Urinary bladder (tissue), 4 donors: ENCODE measurements around the gene TDP2. TPM values are rescaled to one million over a fixed set of nuclear protein-coding genes. Genes with fewer than 3 reads are reported as not detected.
"Not testable (repeated sequence)": the region's sequence is repeated elsewhere in the genome, so short reads cannot be mapped to it uniquely, and the experiment has no call there.

Source experiments
- DNase-seq: peaks from one replicate; pipeline ENCODE4 v3.0.0-alpha.2; 2015; ENCODE audit errors: extremely low spot score
- H3K27ac ChIP-seq: one replicate; pipeline ENCODE4 v1.5.1; 2013; ENCODE audit warnings: low read depth, mild to moderate bottlenecking, moderate library complexity
- H3K36me3 ChIP-seq: one replicate; pipeline ENCODE4 v1.6.1; 2013; ENCODE audit warnings: mild to moderate bottlenecking, moderate library complexity; ENCODE audit not compliant: insufficient read depth
- H3K4me1 ChIP-seq: one replicate; pipeline ENCODE4 v1.6.1; 2013; ENCODE audit warnings: mild to moderate bottlenecking, moderate library complexity; ENCODE audit not compliant: insufficient read depth
- H3K4me3 ChIP-seq: one replicate; pipeline ENCODE4 v1.5.1; 2013; ENCODE audit warnings: low read depth, low read length
- WGBS: extraction: QIAGEN DNeasy Blood & Tissue Kit; methylation state at CpG from one replicate; pipeline ENCODE4 v1.1.7; 2013; 5-methylcytosine and 5-hydroxymethylcytosine counted together
- polyA plus RNA-seq: library from polyadenylated mRNA; stranded (reverse); fragments of 200-250 nt; gene quantifications from one replicate; pipeline ENCODE4 v1.2.3, GENCODE V29; 2013
- total RNA-seq: library from RNA; depleted of rRNA; stranded (reverse); fragments of >200 nt; gene quantifications from one replicate; pipeline ENCODE4 v1.2.3, GENCODE V29; 2014
- donor health status: healthy with polysubstance abuse.
- donor health status: healthy.

TDP2 gene
- total and polyA plus RNA-seq, 2 donors, result 29.7 to 42.2 TPM

- 90% methylated on average over 2 of the region's 2 CpGs for WGBS
- Histone ChIP-seq H3K4me1 (no peaks in the 10 kb centered on the region), H3K27ac (no peak overlapping the region), H3K4me3 (no peak overlapping the region), H3K36me3 (no peaks in the 10 kb centered on the region)
- no peak for DNase-seq
These were observed 17.0 kb downstream of the TDP2 start for GRCh38 chr6:24649691-24650090.

GRCh38 chr6:24648276-24648675 lies 18.4 kb downstream of the TDP2 start:
- H3K4me1 ChIP-seq, result no peaks in the 10 kb centered on the region
- DNase-seq, result no peak
- H3K27ac ChIP-seq, result no peak overlapping the region
- H3K36me3 ChIP-seq, result no peaks in the 10 kb centered on the region
- H3K4me3 ChIP-seq, result no peak overlapping the region
- 95% methylated on average over 5 of the region's 5 CpGs for WGBS

- Histone ChIP-seq H3K36me3 (no peaks in the 10 kb centered on the region), H3K4me3 (no peak overlapping the region), H3K4me1 (no peaks in the 10 kb centered on the region), H3K27ac (no peak overlapping the region)
- DNase-seq, result no peak
- 82% methylated on average over 8 of the region's 8 CpGs for WGBS
These were observed 19.9 kb downstream of the TDP2 start for GRCh38 chr6:24646771-24647170.

GRCh38 chr6:24644377-24644776 lies 22.3 kb downstream of the TDP2 start:
- Histone ChIP-seq H3K4me1 (no peaks in the 10 kb centered on the region), H3K27ac (no peak overlapping the region), H3K4me3 (no peak overlapping the region), H3K36me3 (no peaks in the 10 kb centered on the region)
- DNase-seq, result no peak
- WGBS, result 79% methylated on average over 4 of the region's 4 CpGs

- 77% methylated on average over 7 of the region's 7 CpGs for WGBS
- no peaks in the 10 kb centered on the region for H3K4me1 ChIP-seq
- no peaks in the 10 kb centered on the region for H3K36me3 ChIP-seq
- DNase-seq, result no peak
- no peak overlapping the region for H3K4me3 ChIP-seq
- H3K27ac ChIP-seq, result no peak overlapping the region
These were observed 22.8 kb downstream of the TDP2 start for GRCh38 chr6:24643920-24644319.

- H3K4me1 ChIP-seq, result no peaks in the 10 kb centered on the region
- DNase-seq, result no peak
- H3K27ac ChIP-seq, result no peak overlapping the region
- H3K36me3 ChIP-seq, result no peaks in the 10 kb centered on the region
- H3K4me3 ChIP-seq, result no peak overlapping the region
These were observed 24.6 kb downstream of the TDP2 start for GRCh38 chr6:24642061-24642460.

- not testable (repeated sequence) for H3K27ac ChIP-seq, H3K4me3 ChIP-seq, DNase-seq, H3K36me3 ChIP-seq, H3K4me1 ChIP-seq
- 89% methylated on average over 5 of the region's 5 CpGs for WGBS
These were observed 26.1 kb downstream of the TDP2 start for GRCh38 chr6:24640631-24641030.

GRCh38 chr6:24640166-24640565 lies 26.5 kb downstream of the TDP2 start:
- no peak overlapping the region for H3K27ac ChIP-seq
- no peaks in the 10 kb centered on the region for H3K36me3 ChIP-seq
- H3K4me1 ChIP-seq, result no peaks in the 10 kb centered on the region
- no peak for DNase-seq
- H3K4me3 ChIP-seq, result no peak overlapping the region
- WGBS, result 98% methylated on average over 1 of the region's 1 CpG

- no peaks in the 10 kb centered on the region for H3K36me3 ChIP-seq
- DNase-seq, result no peak
- no peak overlapping the region for H3K27ac ChIP-seq
- no peaks in the 10 kb centered on the region for H3K4me1 ChIP-seq
- H3K4me3 ChIP-seq, result no peak overlapping the region
These were observed 30.0 kb downstream of the TDP2 start for GRCh38 chr6:24636681-24637080.

GRCh38 chr6:24632573-24632972 lies 34.1 kb downstream of the TDP2 start:
- no peaks in the 10 kb centered on the region for H3K4me1 ChIP-seq
- H3K4me3 ChIP-seq, result no peak overlapping the region
- no peaks in the 10 kb centered on the region for H3K36me3 ChIP-seq
- no peak overlapping the region for H3K27ac ChIP-seq
- no peak for DNase-seq
- 20% methylated on average over 1 of the region's 1 CpG for WGBS

- 48% methylated on average over 5 of the region's 5 CpGs for WGBS
- Histone ChIP-seq H3K4me1 (no peaks in the 10 kb centered on the region), H3K4me3 (no peak overlapping the region), H3K36me3 (no peaks in the 10 kb centered on the region), H3K27ac (no peak overlapping the region)
- no peak for DNase-seq
These were observed 35.0 kb downstream of the TDP2 start for GRCh38 chr6:24631671-24632070.

- DNase-seq, result no peak
- whole genome bisulfite sequencing, result 38% methylated on average over 5 of the region's 5 CpGs
- H3K27ac ChIP-seq, result no peak overlapping the region
- no peak overlapping the region for H3K4me3 ChIP-seq
- no peaks in the 10 kb centered on the region for H3K36me3 ChIP-seq
- H3K4me1 ChIP-seq, result no peaks in the 10 kb centered on the region
These were observed 35.7 kb downstream of the TDP2 start for GRCh38 chr6:24630856-24631505.

- Histone ChIP-seq H3K27ac (no peak overlapping the region), H3K4me1 (no peaks in the 10 kb centered on the region), H3K4me3 (no peak overlapping the region), H3K36me3 (no peaks in the 10 kb centered on the region)
- DNase-seq, result no peak
- 71% methylated on average over 7 of the region's 7 CpGs for WGBS
These were observed 44.9 kb downstream of the TDP2 start for GRCh38 chr6:24621626-24622289.

GRCh38 chr6:24620637-24621036 lies 46.1 kb downstream of the TDP2 start:
- 84% methylated on average over 3 of the region's 3 CpGs for WGBS
- Histone ChIP-seq H3K4me3 (no peak overlapping the region), H3K27ac (no peak overlapping the region), H3K36me3 (no peaks in the 10 kb centered on the region), H3K4me1 (no peaks in the 10 kb centered on the region)
- no peak for DNase-seq
